Epithelial cell of proximal tubule (primary cell): ENCODE data around the gene ACTL7A. TPM values are rescaled to one million over a fixed set of nuclear protein-coding genes. Genes with fewer than 3 reads are reported as not detected.

Source experiments
- DNase-seq: peaks from one replicate; pipeline ENCODE4 v3.0.0-alpha.2; 2011; ENCODE audit warnings: low read depth
- H3K4me3 ChIP-seq: 2 replicates; pipeline ENCODE4 v1.5.1; 2011; ENCODE audit warnings: low read depth, mild to moderate bottlenecking, low read length
- total RNA-seq: library from RNA; depleted of rRNA; stranded (reverse); fragments of >200 nt; gene quantifications from 2 replicates; pipeline ENCODE4 v1.2.3, GENCODE V29; 2015
- TF ChIP-seq, protein P1 (sequence below): conservative IDR thresholded peaks from 2 replicates; pipeline ENCODE4 v1.5.1; 2012; ENCODE audit warnings: low read depth, mild to moderate bottlenecking, low read length

ACTL7A gene
- total RNA-seq, 1 donor from 2014 or later: not detected

DNA sequence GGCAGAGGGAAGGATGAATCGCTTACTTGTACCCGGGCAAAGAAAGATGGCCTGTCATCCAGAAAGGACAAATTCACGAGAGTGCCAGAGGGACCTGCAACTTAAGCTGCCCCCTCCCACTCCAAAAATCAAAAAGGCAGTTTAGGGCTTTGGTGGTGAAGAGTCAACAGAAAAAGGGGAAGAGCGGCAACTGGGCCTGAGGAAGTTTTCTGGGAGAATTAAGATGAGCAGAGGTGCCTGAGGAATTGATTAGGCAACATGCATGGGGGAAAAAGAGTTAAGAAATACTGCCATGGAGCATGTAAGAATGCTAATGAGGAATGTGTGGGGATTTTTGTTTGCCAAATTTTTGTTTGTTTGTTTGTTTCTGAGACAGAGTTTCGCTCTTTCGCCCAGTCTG, 4.5 kb upstream of the ACTL7A start:
- DNase-seq: no peak
- TF ChIP-seq, protein P1, sequence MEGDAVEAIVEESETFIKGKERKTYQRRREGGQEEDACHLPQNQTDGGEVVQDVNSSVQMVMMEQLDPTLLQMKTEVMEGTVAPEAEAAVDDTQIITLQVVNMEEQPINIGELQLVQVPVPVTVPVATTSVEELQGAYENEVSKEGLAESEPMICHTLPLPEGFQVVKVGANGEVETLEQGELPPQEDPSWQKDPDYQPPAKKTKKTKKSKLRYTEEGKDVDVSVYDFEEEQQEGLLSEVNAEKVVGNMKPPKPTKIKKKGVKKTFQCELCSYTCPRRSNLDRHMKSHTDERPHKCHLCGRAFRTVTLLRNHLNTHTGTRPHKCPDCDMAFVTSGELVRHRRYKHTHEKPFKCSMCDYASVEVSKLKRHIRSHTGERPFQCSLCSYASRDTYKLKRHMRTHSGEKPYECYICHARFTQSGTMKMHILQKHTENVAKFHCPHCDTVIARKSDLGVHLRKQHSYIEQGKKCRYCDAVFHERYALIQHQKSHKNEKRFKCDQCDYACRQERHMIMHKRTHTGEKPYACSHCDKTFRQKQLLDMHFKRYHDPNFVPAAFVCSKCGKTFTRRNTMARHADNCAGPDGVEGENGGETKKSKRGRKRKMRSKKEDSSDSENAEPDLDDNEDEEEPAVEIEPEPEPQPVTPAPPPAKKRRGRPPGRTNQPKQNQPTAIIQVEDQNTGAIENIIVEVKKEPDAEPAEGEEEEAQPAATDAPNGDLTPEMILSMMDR: no peak
- H3K4me3 ChIP-seq: no peak overlapping the region

DNA sequence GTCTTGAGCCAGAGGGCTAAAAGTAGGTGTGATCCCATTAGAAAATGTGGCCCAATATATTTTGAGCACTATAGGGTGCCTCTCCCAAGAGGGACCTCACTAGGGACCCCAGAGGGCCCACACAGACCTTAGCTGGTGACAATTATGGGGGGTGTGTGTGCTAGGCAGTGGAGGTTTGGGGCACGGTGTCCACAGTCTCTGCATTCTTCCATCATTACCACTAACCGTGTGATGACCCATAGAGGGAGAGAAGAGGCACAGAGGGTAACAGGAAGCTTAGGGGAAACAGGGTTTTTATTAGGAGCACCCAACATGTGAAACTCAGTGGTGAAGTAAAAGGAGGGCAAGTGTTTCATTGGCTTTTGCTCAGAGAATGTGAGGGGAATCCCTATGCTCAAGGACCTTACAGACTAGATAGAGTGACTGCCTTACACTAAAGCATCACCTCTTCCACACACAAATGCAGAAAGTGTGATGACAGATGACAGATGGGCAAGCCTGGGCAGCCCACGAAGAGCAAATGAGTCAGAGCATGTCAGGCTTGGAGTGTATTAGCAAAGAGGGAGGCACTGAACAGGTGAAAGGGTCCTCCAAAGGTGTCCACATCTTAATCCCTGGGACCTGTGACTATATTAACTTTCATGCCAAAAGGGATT, 2.5 kb upstream of the ACTL7A start:
- TF ChIP-seq, protein P1: no peak
- no peak for DNase-seq
- H3K4me3 ChIP-seq: no peak overlapping the region

DNA sequence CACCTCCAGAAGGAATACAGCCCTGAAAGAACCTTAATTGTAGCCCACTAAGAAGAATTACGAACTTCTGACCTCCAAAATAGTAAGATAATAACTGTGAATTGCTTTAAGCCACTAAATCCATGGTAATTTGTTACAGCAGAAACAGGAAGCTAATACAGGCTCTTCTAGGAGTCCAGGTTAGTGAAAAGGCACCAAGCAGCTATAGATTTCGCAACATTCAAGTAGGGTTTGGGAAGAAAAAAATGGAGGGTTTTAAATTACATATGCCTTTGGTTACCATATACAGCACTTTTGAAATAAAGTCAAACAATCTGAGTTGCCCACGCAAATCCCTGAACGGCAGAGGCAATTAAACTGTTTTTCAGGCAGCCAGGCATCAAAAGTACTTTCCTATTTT, 1.7 kb upstream of the ACTL7A start:
- DNase-seq: no peak
- TF ChIP-seq, protein P1: no peak
- H3K4me3 ChIP-seq: no peak overlapping the region

DNA sequence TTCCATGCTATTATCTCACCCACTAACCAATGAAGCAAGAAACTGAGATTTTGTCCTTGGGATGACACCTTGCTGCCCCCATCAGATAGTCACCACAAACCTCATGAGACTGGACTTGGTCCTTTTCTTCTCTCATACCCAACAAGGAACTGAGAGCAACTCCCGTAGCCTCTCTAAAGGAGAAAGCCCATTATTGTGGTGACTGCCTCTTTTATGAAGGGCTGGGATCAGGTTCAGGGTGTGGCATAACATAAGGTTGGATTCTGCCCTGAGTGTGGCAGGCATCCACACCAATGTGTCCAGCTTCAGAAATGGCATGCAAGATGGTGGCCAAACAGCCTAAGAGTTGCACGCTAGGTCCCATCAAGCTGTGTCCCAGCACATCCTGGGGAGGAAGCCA, 1.3 kb upstream of the ACTL7A start:
- DNase-seq: no peak
- TF ChIP-seq, protein P1: no peak
- H3K4me3 ChIP-seq: no peak overlapping the region

DNA sequence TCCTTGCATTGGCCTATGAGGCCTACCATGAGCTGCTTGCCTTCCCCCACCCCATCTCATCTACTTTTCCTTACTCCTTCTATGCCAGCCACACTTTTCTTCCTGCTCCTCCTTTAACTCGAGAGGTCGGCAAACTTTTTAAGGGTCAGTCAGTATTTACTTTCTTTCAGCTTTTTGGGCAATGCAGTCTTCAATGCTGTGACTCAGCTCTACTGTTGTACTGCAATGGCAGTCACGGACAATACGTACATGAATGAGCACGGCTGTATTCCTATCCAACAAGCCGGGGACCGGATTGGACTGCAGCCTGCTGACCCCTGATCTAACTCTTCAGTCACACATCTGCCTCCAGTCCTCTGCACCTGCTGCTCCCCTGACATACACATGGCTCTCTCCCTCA, 602 bp upstream of the ACTL7A start:
- H3K4me3 ChIP-seq: no peak overlapping the region
- DNase-seq: no peak
- TF ChIP-seq, protein P1: no peak

DNA sequence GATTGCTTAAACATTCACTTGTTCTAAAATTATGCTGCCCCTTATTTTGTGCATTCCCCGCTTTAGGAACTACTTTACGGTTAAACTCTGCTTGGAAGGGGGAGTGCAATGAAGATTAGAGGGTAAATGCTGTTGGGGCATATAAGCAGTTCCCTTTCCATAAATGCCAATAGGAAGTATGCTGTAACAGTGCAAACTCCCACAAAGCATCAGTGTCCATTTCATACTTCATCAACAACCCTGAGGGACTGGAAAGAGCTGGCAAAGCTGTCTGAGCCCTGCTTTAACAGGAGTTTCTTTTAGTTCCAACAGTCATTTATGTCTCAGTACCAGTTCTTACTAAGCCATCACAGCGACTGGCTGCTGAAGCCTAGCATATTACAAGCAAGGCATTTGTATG, 1.8 kb downstream of the ACTL7A start:
- H3K4me3 ChIP-seq: no peak overlapping the region
- TF ChIP-seq, protein P1: no peak
- no peak for DNase-seq

DNA sequence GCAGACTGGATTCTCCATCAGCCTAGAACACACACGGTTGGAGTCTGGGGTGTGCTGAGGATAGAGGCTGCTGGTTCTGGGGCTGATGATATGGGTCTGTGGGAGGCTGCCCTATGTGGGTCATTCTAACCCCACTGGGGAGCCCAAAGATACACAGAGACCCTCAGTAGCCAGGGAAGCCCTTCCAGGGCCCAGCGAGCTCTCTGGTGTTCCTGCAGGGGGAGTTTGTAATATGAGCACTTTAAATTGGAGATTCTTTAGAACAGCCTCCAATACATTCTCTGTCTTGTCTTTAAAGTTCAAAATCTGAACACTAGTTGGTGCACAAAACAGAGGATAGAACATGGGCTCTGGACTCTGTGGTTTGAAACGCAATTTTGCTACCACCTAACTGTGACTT, 2.4 kb downstream of the ACTL7A start:
- TF ChIP-seq, protein P1: no peak
- no peak overlapping the region for H3K4me3 ChIP-seq

More for the DNA sequence above, 2.4 kb downstream of the ACTL7A start:
- DNase-seq: no peak
